Activated naive CD4-positive, alpha-beta T cell treated with anti-CD3 and anti-CD28 coated beads, Interleukin-2, amount 50 U/mL, for 72 hours (primary cell): ENCODE results near the gene CHRNB4. TPM values are rescaled to one million over a fixed set of nuclear protein-coding genes. Genes with fewer than 3 reads are reported as not detected.
A peak's percentile ranks its signal among the peaks of the same experiment; 100 is the strongest.

ENCODE experiments used
- ATAC-seq, 2 donors: fragments of 150-1000 bp; cut with Tn5 transposase; 2 replicates each; pipeline ENCODE4 v1.10.0; 2021; ENCODE audit warnings: mild to moderate bottlenecking in 2 of 2, moderate library complexity in 2 of 2
- DNase-seq, 2 donors: peaks; one replicate each; pipeline ENCODE4 v3.0.0; 2021 to 2022; ENCODE audit warnings: low spot score in 2 of 2
- H3K27ac Mint-ChIP-seq, 2 donors: one replicate each; pipeline ENCODE4 v1.8.0; 2022; ENCODE audit warnings: mild to moderate bottlenecking in 2 of 2, mixed read lengths in 2 of 2
- H3K36me3 Mint-ChIP-seq, 2 donors: one replicate each; pipeline ENCODE4 v1.8.0; 2022; ENCODE audit warnings: mixed read lengths in 2 of 2
- H3K9me3 Mint-ChIP-seq, 2 donors: one replicate each; pipeline ENCODE4 v1.8.0; 2022; ENCODE audit warnings: mixed read lengths in 2 of 2
- total RNA-seq, 2 donors: library from RNA; stranded (reverse); gene quantifications; one replicate each; pipeline ENCODE4 v1.2.3, GENCODE V29; 2022

Gene CHRNB4
- total RNA-seq, 2 donors from 2014 or later, result not detected

GRCh38 chr15:78642331-78642730 is 1.3 kb upstream of the CHRNB4 start:
- DNase-seq (no peak), ATAC-seq (no peak)
- no peaks in the 10 kb centered on the region for H3K36me3 Mint-ChIP-seq
- H3K27ac Mint-ChIP-seq, result no peak overlapping the region
- H3K9me3 Mint-ChIP-seq, result no peaks in the 10 kb centered on the region

DNA sequence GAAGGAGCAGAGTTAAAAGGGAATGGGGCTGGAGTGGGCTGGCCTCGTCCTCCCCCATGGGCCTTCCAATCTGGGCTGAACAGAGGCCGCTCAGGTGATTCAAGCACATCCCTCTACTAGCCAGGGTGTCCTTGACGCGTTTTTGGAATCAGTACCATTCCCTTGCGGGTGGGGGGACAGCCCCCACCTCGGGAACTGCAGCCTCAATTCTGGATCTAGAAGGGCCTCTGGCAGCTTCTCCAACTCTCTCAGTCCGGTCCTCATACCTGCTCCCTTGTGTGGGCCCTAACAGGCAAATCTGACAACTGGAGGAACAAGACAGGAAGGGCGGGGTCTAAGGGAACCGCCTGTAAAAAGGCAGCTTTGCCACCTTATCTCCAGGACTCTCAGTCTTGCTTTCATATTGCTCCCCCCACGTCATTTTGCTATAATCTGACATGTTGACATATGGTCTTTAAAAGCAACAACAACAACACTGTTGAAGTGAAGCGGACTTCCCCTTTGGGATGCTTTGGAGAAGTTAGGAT is 802 bp upstream of the CHRNB4 start:
- Mint-ChIP-seq H3K9me3 (no peaks in the 10 kb centered on the region), H3K36me3 (no peaks in the 10 kb centered on the region), H3K27ac (no peak overlapping the region)
- no peak for ATAC-seq
- no peak for DNase-seq

DNA sequence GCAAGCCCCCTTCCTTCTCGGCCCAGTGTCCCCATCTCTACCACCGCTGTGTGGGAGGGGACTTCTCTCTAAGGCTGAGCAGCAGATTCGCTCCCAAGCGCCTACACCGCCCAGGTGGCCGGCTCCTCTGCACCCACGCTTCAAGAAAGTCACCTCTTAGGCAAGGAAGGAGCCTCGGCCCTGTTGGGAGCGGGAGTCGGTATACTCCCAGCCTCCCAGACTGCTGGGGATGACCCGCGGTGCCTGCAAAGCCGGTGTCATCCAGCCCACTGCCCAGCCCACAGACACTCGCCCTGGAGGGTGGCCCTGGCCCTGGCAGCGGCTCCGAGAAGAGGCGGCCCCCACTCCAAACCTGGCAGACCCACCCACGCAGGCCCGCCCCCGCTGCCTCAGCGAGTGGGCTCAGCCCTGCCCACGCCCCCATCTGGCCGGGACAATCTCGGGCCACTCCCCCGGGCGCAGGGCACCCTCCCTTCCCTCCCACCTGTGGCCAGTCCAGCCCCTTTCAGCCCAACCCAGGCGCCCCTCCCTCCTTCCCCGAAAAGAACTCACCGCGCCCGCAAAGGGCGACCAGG is 396 bp downstream of the CHRNB4 start:
- H3K27ac Mint-ChIP-seq, result no peak overlapping the region
- no peaks in the 10 kb centered on the region for H3K9me3 Mint-ChIP-seq
- no peaks in the 10 kb centered on the region for H3K36me3 Mint-ChIP-seq
- ATAC-seq, result peak in 1 of 2 donors; percentile 43
- DNase-seq, result no peak

GRCh38 chr15:78638658-78639314 is 2.2 kb downstream of the CHRNB4 start:
- Mint-ChIP-seq H3K9me3 (no peaks in the 10 kb centered on the region), H3K27ac (no peak overlapping the region), H3K36me3 (no peaks in the 10 kb centered on the region)
- ATAC-seq, result peak; percentile 62 to 78
- peak in 1 of 2 donors; percentile 69 for DNase-seq

DNA sequence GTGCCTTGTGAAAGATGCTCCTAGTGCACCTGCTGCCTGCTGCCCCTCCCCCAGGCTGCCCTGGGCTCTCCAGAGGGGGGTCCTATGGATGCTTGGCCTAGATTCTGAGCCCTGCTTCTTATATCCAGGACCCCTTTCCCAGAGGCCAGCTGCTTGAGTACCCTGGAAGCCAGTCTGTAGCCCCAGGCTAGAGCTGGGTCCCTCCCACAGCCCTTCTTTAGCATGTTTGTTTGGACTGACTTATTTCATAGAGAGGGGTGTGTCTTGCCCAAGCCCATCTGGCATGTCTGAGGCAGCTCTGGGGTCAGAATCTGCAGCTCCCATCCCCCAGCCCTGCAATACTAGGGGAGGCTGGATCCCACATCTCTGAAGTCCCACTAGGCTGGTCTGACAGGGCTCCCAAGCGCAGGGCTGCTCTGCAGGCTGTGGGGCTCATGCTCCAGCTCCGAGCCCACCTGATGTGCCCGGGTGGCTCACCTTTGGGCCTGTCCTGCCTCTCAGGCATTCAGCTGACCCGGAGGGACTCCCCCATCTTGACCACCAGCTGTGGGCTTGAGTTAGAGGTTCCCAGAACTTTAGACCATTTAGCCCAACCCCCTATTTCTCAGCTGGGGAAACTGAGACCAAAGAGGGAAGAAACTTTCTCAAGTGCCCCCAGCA is 3.1 kb downstream of the CHRNB4 start:
- Mint-ChIP-seq H3K36me3 (no peaks in the 10 kb centered on the region), H3K9me3 (peaks cover 3 to 4% of the 10 kb centered on the region in 2 donors), H3K27ac (no peak overlapping the region)
- no peak for DNase-seq
- no peak for ATAC-seq

GRCh38 chr15:78636378-78636859 is 4.6 kb downstream of the CHRNB4 start:
- H3K36me3 Mint-ChIP-seq, result no peaks in the 10 kb centered on the region
- H3K9me3 Mint-ChIP-seq, result peaks cover 4 to 7% of the 10 kb centered on the region in 2 donors
- no peak overlapping the region for H3K27ac Mint-ChIP-seq
- ATAC-seq, result no peak
- DNase-seq, result no peak

DNA sequence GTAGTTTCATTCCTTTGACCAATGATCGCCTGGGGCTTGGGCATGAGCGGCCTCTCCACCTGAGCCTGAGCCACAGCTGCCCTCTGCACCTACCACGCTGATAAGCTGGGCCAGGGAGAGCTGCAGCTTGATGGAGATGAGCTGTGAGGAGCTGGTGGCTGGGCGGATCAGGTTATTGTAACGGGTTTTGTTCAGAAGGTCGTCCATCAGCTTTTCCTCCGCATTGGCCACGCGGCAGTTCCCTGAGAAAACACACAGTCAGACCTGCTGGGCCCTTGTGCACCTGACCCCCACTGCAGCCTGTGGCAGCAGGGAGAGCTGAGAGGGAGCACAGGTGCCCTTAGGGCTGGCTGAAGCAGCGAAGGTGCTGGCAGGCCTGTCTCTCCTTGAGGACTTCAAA is 5.7 kb downstream of the CHRNB4 start:
- no peaks in the 10 kb centered on the region for H3K36me3 Mint-ChIP-seq
- H3K27ac Mint-ChIP-seq, result no peak overlapping the region
- ATAC-seq, result no peak
- H3K9me3 Mint-ChIP-seq, result peaks cover 4 to 7% of the 10 kb centered on the region in 2 donors
- no peak for DNase-seq

GRCh38 chr15:78634210-78635145 is 6.5 kb downstream of the CHRNB4 start:
- Mint-ChIP-seq H3K9me3 (peaks cover 4 to 7% of the 10 kb centered on the region in 2 donors), H3K27ac (no peak overlapping the region), H3K36me3 (no peaks in the 10 kb centered on the region)
- ATAC-seq (no peak), DNase-seq (no peak)

GRCh38 chr15:78633348-78633747 is 7.7 kb downstream of the CHRNB4 start:
- no peak overlapping the region for H3K27ac Mint-ChIP-seq
- H3K9me3 Mint-ChIP-seq, result peaks cover 4 to 7% of the 10 kb centered on the region in 2 donors
- ATAC-seq, result no peak

DNA sequence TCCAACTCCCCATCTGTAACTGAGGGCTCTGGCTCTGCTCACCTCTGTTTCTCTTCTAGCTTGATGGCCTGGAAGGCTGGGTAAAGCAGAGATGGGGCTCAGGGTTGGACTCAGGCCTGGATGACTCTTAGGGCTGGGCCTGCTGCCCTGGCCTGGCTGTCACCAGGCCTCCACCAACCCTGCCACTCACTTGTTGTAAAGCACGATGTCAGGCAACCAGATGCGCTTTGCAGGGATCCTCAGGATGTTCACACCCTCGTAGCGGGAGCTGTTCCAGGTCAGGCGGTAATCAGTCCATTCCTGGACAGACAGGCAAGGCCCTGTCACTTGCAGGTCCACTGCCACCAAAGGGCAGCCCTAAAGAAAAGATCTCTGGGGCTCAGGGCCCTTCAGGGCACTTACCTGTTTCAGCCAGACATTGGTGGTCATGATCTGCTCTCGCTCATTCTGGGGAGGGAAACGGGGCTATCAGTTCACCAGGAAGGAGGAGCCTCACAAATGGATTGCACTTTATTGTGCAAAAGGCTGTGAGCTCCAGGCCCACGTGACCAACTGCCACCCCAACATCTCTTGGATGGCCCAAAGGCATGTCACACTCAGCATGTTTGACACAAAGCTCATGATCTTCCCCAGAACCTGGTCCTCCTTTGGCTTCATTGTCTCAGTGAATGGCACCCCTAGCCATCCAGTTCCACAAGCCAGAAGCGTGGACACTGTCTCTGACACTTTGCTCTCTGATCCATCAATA is 9.9 kb downstream of the CHRNB4 start:
- ATAC-seq (no peak), DNase-seq (no peak)
- H3K27ac Mint-ChIP-seq, result no peak overlapping the region
- H3K9me3 Mint-ChIP-seq, result peaks cover 4 to 7% of the 10 kb centered on the region in 2 donors
- H3K36me3 Mint-ChIP-seq, result no peaks in the 10 kb centered on the region

More at GRCh38 chr15:78633348-78633747, 7.7 kb downstream of the CHRNB4 start:
- H3K36me3 Mint-ChIP-seq, result no peaks in the 10 kb centered on the region
- DNase-seq, result no peak

GRCh38 chr15:78629716-78630065 is 11.3 kb downstream of the CHRNB4 start:
- ATAC-seq, result no peak
- DNase-seq, result no peak
- H3K27ac Mint-ChIP-seq, result no peak overlapping the region
- peaks cover 4 to 7% of the 10 kb centered on the region in 2 donors for H3K9me3 Mint-ChIP-seq
- no peaks in the 10 kb centered on the region for H3K36me3 Mint-ChIP-seq

GRCh38 chr15:78629031-78629715 is 11.8 kb downstream of the CHRNB4 start:
- peaks cover 4 to 7% of the 10 kb centered on the region in 2 donors for H3K9me3 Mint-ChIP-seq
- DNase-seq (no peak), ATAC-seq (no peak)
- H3K27ac Mint-ChIP-seq, result no peak overlapping the region
- no peaks in the 10 kb centered on the region for H3K36me3 Mint-ChIP-seq

- DNase-seq, result no peak
- Mint-ChIP-seq H3K27ac (no peak overlapping the region), H3K36me3 (no peaks in the 10 kb centered on the region), H3K9me3 (peaks cover 0 to 7% of the 10 kb centered on the region in 2 donors)
- ATAC-seq, result no peak
Observed at GRCh38 chr15:78628227-78628626, 12.8 kb downstream of the CHRNB4 start.

DNA sequence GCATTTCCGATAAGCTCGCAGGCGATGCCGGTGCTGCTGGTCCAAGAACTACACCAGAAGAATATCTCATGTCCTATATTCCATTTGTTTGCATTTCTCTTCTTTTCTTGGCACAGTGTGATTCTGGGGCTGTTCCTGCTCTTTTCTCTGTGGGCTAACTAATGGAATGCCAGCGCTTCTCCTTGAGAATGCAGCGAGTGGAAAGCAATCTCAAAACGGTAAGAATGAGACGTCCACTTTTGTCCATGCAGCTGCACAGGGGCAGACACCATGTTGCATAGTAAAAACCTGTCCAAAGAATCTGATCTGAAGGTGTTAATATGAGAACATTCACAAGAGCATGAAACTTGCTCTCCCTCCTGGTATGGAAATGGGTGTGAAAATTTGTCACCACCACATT is 13.7 kb downstream of the CHRNB4 start:
- Mint-ChIP-seq H3K27ac (no peak overlapping the region), H3K36me3 (no peaks in the 10 kb centered on the region), H3K9me3 (no peaks in the 10 kb centered on the region)
- ATAC-seq, result no peak
- no peak for DNase-seq

DNA sequence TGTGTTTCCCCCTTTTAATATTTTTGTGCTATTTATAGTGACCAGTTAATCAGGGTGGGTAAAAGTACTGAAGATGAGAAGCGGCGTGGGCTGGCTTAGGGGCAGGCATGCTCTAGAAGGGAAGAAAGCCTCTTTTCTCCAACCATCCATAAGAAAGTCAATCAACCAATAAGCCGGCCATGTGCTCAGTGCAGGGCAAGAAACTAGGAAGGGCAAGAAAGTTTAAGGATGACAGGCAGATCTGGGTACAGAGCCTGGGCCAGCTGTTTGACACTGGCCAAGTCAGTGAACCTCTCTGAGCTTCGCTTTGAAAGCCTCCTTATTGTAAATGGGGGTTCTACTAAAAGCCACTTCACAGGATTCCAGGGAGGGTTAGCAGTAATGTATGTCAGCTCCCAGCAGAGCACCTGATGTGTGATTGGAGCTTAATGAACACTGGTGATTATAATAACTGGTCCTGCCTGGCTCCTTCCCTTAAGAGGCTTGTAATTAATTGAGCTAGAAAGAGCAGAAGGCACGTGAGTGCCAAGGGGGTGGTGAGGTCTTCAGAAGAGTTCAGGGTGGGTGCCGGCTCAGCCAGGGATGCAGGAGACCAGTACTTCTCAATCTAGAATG is 14.5 kb downstream of the CHRNB4 start:
- no peak for DNase-seq
- Mint-ChIP-seq H3K27ac (no peak overlapping the region), H3K36me3 (no peaks in the 10 kb centered on the region), H3K9me3 (no peaks in the 10 kb centered on the region)
- ATAC-seq, result no peak
